Neuronal stem cell (in vitro differentiated cells): ENCODE results near the gene TNFRSF21.

ENCODE experiments used
- DNase-seq: peaks from one replicate; pipeline ENCODE4 v3.0.0-alpha.2; 2013; ENCODE audit warnings: low spot score
- H2AFZ ChIP-seq: one replicate; pipeline ENCODE4 v1.6.1; 2013; ENCODE audit warnings: mild to moderate bottlenecking, low read length, inconsistent platforms
- H2AK5ac ChIP-seq: 2 replicates; pipeline ENCODE4 v1.6.1; 2013; ENCODE audit warnings: low read depth, mild to moderate bottlenecking, inconsistent platforms, low read length, moderate library complexity, mixed read lengths
- H2BK120ac ChIP-seq: 2 replicates; pipeline ENCODE4 v1.6.1; 2013; ENCODE audit warnings: low read depth, mild to moderate bottlenecking, inconsistent platforms, low read length, moderate library complexity, mixed read lengths
- H2BK12ac ChIP-seq: one replicate; pipeline ENCODE4 v1.6.1; 2013; ENCODE audit warnings: low read length, inconsistent platforms
- H2BK15ac ChIP-seq: 2 replicates; pipeline ENCODE4 v1.6.1; 2013; ENCODE audit warnings: mild to moderate bottlenecking, low read length, inconsistent platforms, mixed read lengths
- H2BK5ac ChIP-seq: one replicate; pipeline ENCODE4 v1.6.1; 2013; ENCODE audit warnings: inconsistent platforms, mild to moderate bottlenecking, low read length, moderate library complexity
- H3K14ac ChIP-seq: one replicate; pipeline ENCODE4 v1.6.1; 2013; ENCODE audit warnings: low read length, inconsistent platforms
- H3K18ac ChIP-seq: 2 replicates; pipeline ENCODE4 v1.6.1; 2013; ENCODE audit warnings: low read length, inconsistent platforms
- H3K23ac ChIP-seq: 2 replicates; pipeline ENCODE4 v1.6.1; 2013; ENCODE audit warnings: low read depth, mild to moderate bottlenecking, mixed read lengths, low read length, inconsistent platforms; ENCODE audit not compliant: poor library complexity
- H3K27ac ChIP-seq: replicated peaks from 3 replicates; pipeline ENCODE4 v1.5.1; 2013; ENCODE audit warnings: low read length, inconsistent platforms
- H3K27me3 ChIP-seq, 3 experiments: 2 replicates each; pipeline ENCODE4 v1.6.1; 2013; ENCODE audit warnings: low read length in 3 of 3, mild to moderate bottlenecking in 2 of 3, inconsistent platforms in 1 of 3, low read depth in 1 of 3, mixed read lengths in 1 of 3, moderate library complexity in 1 of 3; ENCODE audit not compliant: control insufficient read depth in 3 of 3, insufficient read depth in 3 of 3
- H3K36me3 ChIP-seq, 2 donors: replicated peaks in 1 of 2; 2 replicates each; pipeline ENCODE4 v1.6.1; 2013; ENCODE audit warnings: low read length in 2 of 2; ENCODE audit not compliant: control insufficient read depth in 2 of 2, insufficient read depth in 2 of 2
- H3K4ac ChIP-seq: 2 replicates; pipeline ENCODE4 v1.6.1; 2013; ENCODE audit warnings: inconsistent platforms, mild to moderate bottlenecking, low read length, moderate library complexity
- H3K4me1 ChIP-seq, 2 donors: 1 replicate in 1 of 2; 2 replicates in 1 of 2; pipeline ENCODE4 v1.6.1; 2013; ENCODE audit warnings: low read length in 2 of 2, low read depth in 1 of 2; ENCODE audit not compliant: control insufficient read depth in 2 of 2, insufficient read depth in 1 of 2
- H3K4me2 ChIP-seq: one replicate; pipeline ENCODE4 v1.6.1; 2013; ENCODE audit warnings: mild to moderate bottlenecking, low read length, inconsistent platforms; ENCODE audit not compliant: insufficient read depth, poor library complexity, severe bottlenecking
- H3K4me3 ChIP-seq, 2 donors: 2 replicates each; pipeline ENCODE4 v1.5.1; 2013; ENCODE audit warnings: low read length in 2 of 2, mild to moderate bottlenecking in 2 of 2, inconsistent platforms in 1 of 2, moderate library complexity in 1 of 2
- H3K79me1 ChIP-seq: one replicate; pipeline ENCODE4 v1.6.1; 2013; ENCODE audit warnings: low read depth, mild to moderate bottlenecking, inconsistent platforms, low read length, moderate library complexity
- H3K9ac ChIP-seq: one replicate; pipeline ENCODE4 v1.6.1; 2013; ENCODE audit warnings: mild to moderate bottlenecking, low read depth, low read length, inconsistent platforms; ENCODE audit not compliant: poor library complexity
- H3K9me3 ChIP-seq, 2 donors: replicated peaks in 1 of 2; 2 replicates each; pipeline versions ENCODE3 to v1.6.1; 2013; ENCODE audit warnings: low read length in 2 of 2, mild to moderate bottlenecking in 2 of 2, inconsistent platforms in 1 of 2, low read depth in 1 of 2, mixed read lengths in 1 of 2, moderate library complexity in 1 of 2; ENCODE audit not compliant: control insufficient read depth in 2 of 2, insufficient read depth in 1 of 2
- H4K8ac ChIP-seq: one replicate; pipeline ENCODE4 v1.6.1; 2013; ENCODE audit warnings: low read depth, mild to moderate bottlenecking, inconsistent platforms, low read length, moderate library complexity
- H4K91ac ChIP-seq: one replicate; pipeline ENCODE4 v1.6.1; 2013; ENCODE audit warnings: low read length, low read depth, mild to moderate bottlenecking, inconsistent platforms; ENCODE audit not compliant: poor library complexity
- WGBS, 2 donors: extraction: QIAGEN DNeasy Blood & Tissue Kit; methylation state at CpG; one replicate each; pipeline ENCODE4 v1.1.7; 2013; ENCODE audit warnings: missing lambda C conversion rate in 2 of 2, mixed read lengths in 1 of 2; ENCODE audit not compliant: insufficient read length in 2 of 2, insufficient replicate concordance in 1 of 2; ENCODE audit errors: extremely low coverage in 2 of 2; 5-methylcytosine and 5-hydroxymethylcytosine counted together

Gene TNFRSF21

GRCh38 chr6:47349931-47350330 lies 40.2 kb upstream of the TNFRSF21 start:
- H2AK5ac ChIP-seq, result no peak overlapping the region
- H3K4me1 ChIP-seq, result no peaks in the 10 kb centered on the region
- H3K27ac ChIP-seq, result no peak overlapping the region
- no peak overlapping the region for H4K8ac ChIP-seq
- H2BK12ac ChIP-seq, result no peak overlapping the region
- H4K91ac ChIP-seq, result no peak overlapping the region
- no peak for DNase-seq
- WGBS, 2 donors, result no CpG with 5 or more reads among the region's 2 CpGs
- no peak overlapping the region for H3K4ac ChIP-seq
- no peak overlapping the region for H2BK120ac ChIP-seq
- no peak overlapping the region for H2AFZ ChIP-seq
- H3K4me3 ChIP-seq, result no peak overlapping the region
- H3K18ac ChIP-seq, result no peak overlapping the region
- no peak overlapping the region for H3K14ac ChIP-seq
- no peak overlapping the region for H3K23ac ChIP-seq
- no peaks in the 10 kb centered on the region for H3K36me3 ChIP-seq
- no peak overlapping the region for H3K9ac ChIP-seq
- no peak overlapping the region for H2BK15ac ChIP-seq
- H3K79me1 ChIP-seq, result no peaks in the 10 kb centered on the region
- H2BK5ac ChIP-seq, result no peak overlapping the region
- no peaks in the 10 kb centered on the region for H3K27me3 ChIP-seq
- no peaks in the 10 kb centered on the region for H3K9me3 ChIP-seq
- no peak overlapping the region for H3K4me2 ChIP-seq

- no peak overlapping the region for H2AFZ ChIP-seq
- no peak overlapping the region for H3K27ac ChIP-seq
- no peak overlapping the region for H2BK5ac ChIP-seq
- no peak overlapping the region for H3K4ac ChIP-seq
- H3K18ac ChIP-seq, result no peak overlapping the region
- no peak for DNase-seq
- H4K91ac ChIP-seq, result no peak overlapping the region
- H2BK12ac ChIP-seq, result no peak overlapping the region
- no peak overlapping the region for H3K23ac ChIP-seq
- no peak overlapping the region for H3K4me2 ChIP-seq
- H3K79me1 ChIP-seq, result no peaks in the 10 kb centered on the region
- H4K8ac ChIP-seq, result no peak overlapping the region
- H3K36me3 ChIP-seq, result no peaks in the 10 kb centered on the region
- H3K4me3 ChIP-seq, result no peak overlapping the region
- no peaks in the 10 kb centered on the region for H3K27me3 ChIP-seq
- no peak overlapping the region for H2BK15ac ChIP-seq
- WGBS, 2 donors, result no CpG with 5 or more reads among the region's 5 CpGs
- no peak overlapping the region for H3K9ac ChIP-seq
- no peaks in the 10 kb centered on the region for H3K4me1 ChIP-seq
- no peak overlapping the region for H3K14ac ChIP-seq
- H3K9me3 ChIP-seq, result no peaks in the 10 kb centered on the region
- H2AK5ac ChIP-seq, result no peak overlapping the region
- H2BK120ac ChIP-seq, result no peak overlapping the region
Observed at GRCh38 chr6:47348316-47348863, 38.7 kb upstream of the TNFRSF21 start.

GRCh38 chr6:47345761-47346160 lies 36.1 kb upstream of the TNFRSF21 start:
- no peak for DNase-seq
- no peak overlapping the region for H4K91ac ChIP-seq
- H3K9ac ChIP-seq, result no peak overlapping the region
- no CpG with 5 or more reads among the region's 4 CpGs for WGBS, 2 donors
- H3K36me3 ChIP-seq, result no peaks in the 10 kb centered on the region
- no peak overlapping the region for H3K14ac ChIP-seq
- H3K4me1 ChIP-seq, result no peaks in the 10 kb centered on the region
- no peak overlapping the region for H3K18ac ChIP-seq
- H2AK5ac ChIP-seq, result no peak overlapping the region
- H3K27ac ChIP-seq, result no peak overlapping the region
- no peak overlapping the region for H4K8ac ChIP-seq
- no peak overlapping the region for H2BK120ac ChIP-seq
- H2BK15ac ChIP-seq, result no peak overlapping the region
- no peaks in the 10 kb centered on the region for H3K79me1 ChIP-seq
- no peak overlapping the region for H3K4me3 ChIP-seq
- no peak overlapping the region for H2BK5ac ChIP-seq
- H3K4ac ChIP-seq, result no peak overlapping the region
- no peaks in the 10 kb centered on the region for H3K9me3 ChIP-seq
- H2BK12ac ChIP-seq, result no peak overlapping the region
- no peaks in the 10 kb centered on the region for H3K27me3 ChIP-seq
- no peak overlapping the region for H3K4me2 ChIP-seq
- no peak overlapping the region for H3K23ac ChIP-seq
- H2AFZ ChIP-seq, result no peak overlapping the region

DNA sequence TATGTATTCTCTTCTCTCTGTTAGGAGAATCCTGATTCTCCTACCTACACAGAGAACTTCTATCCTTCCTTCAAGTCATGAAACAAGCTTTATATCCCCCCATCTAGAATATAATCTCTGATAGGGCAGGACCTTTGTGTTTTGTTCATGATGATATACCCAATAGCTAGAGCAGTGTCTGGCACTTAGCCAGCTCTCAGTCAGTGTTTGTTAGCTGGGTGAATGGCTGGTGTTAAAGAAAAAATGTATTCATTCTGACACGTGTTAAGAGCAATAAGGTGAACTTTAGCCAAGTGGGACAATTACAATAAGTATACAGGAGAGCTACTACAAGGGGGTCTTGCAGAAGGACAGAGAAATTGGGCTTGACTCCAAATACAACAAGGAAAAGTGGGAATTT lies 34.3 kb upstream of the TNFRSF21 start:
- no peak overlapping the region for H3K14ac ChIP-seq
- H2BK12ac ChIP-seq, result no peak overlapping the region
- no peak overlapping the region for H2BK15ac ChIP-seq
- H3K27me3 ChIP-seq, result peaks cover 0 to 2% (median 0%) of the 10 kb centered on the region in 3 experiments
- no peak overlapping the region for H3K9ac ChIP-seq
- no peak overlapping the region for H3K18ac ChIP-seq
- DNase-seq, result no peak
- H3K79me1 ChIP-seq, result no peaks in the 10 kb centered on the region
- H2AK5ac ChIP-seq, result no peak overlapping the region
- no peak overlapping the region for H3K27ac ChIP-seq
- no CpG with 5 or more reads among the region's 1 CpG for WGBS, 2 donors
- no peak overlapping the region for H3K4ac ChIP-seq
- no peak overlapping the region for H3K23ac ChIP-seq
- H2BK120ac ChIP-seq, result no peak overlapping the region
- H3K4me3 ChIP-seq, result no peak overlapping the region
- no peak overlapping the region for H4K91ac ChIP-seq
- H3K9me3 ChIP-seq, result no peaks in the 10 kb centered on the region
- no peaks in the 10 kb centered on the region for H3K4me1 ChIP-seq
- no peak overlapping the region for H2BK5ac ChIP-seq
- no peak overlapping the region for H4K8ac ChIP-seq
- no peak overlapping the region for H3K4me2 ChIP-seq
- H3K36me3 ChIP-seq, result no peaks in the 10 kb centered on the region
- no peak overlapping the region for H2AFZ ChIP-seq
